Calu3 (cell line): ENCODE data around the gene PRPF40B. TPM values are rescaled to one million over a fixed set of nuclear protein-coding genes. Genes with fewer than 3 reads are reported as not detected.

Source experiments
- BruUV-seq: library from RNA; stranded (reverse); fragments of 400-500 nt; replicated peaks from 2 replicates; lab custom pipeline; 2021; lab: Mats Ljungman, UMichigan
- CTCF ChIA-PET: fragments of 300-600 bp; sonication (Branson Sonifier 250); formaldehyde crosslinking; loops from one replicate; lab custom pipeline; 2022; ENCODE audit warnings: antibody characterized with exemption; lab: Charles Lee
- DNase-seq: peaks from one replicate; pipeline ENCODE4 v3.0.0; 2022
- H3K27ac Mint-ChIP-seq: one replicate; pipeline ENCODE4 v1.8.0; 2022; ENCODE audit warnings: mixed read lengths; ENCODE audit not compliant: unreplicated experiment
- H3K27me3 Mint-ChIP-seq: one replicate; pipeline ENCODE4 v1.8.0; 2022; ENCODE audit warnings: mixed read lengths; ENCODE audit not compliant: unreplicated experiment
- H3K36me3 Mint-ChIP-seq: one replicate; pipeline ENCODE4 v1.8.0; 2022; ENCODE audit warnings: mild to moderate bottlenecking, moderate library complexity, mixed read lengths; ENCODE audit not compliant: insufficient read depth, unreplicated experiment
- H3K4me1 Mint-ChIP-seq: one replicate; pipeline ENCODE4 v1.8.0; 2022; ENCODE audit warnings: mild to moderate bottlenecking, low read depth, mixed read lengths; ENCODE audit not compliant: unreplicated experiment
- H3K4me3 Mint-ChIP-seq: one replicate; pipeline ENCODE4 v1.8.0; 2022; ENCODE audit warnings: mild to moderate bottlenecking, low read depth, moderate library complexity, mixed read lengths; ENCODE audit not compliant: unreplicated experiment
- H3K9me3 Mint-ChIP-seq: one replicate; pipeline ENCODE4 v1.8.0; 2022; ENCODE audit warnings: low read depth, mixed read lengths; ENCODE audit not compliant: unreplicated experiment
- CTCF ChIP-seq: fragments of 200-600 bp; IDR thresholded peaks from one replicate; pipeline ENCODE4 v1.8.0; 2022; ENCODE audit warnings: antibody characterized with exemption; ENCODE audit not compliant: unreplicated experiment
- intact Hi-C: fragments of 100-400 bp; cut with micrococcal nuclease; formaldehyde crosslinking; loops from one replicate; pipeline ENCODE4 v1.10.0; 2022; ENCODE audit not compliant: unreplicated experiment
- total RNA-seq: library from RNA; stranded (reverse); gene quantifications from 2 replicates; pipeline ENCODE4 v1.2.3, GENCODE V29; 2022

Gene PRPF40B
- total RNA-seq, 1 experiment from 2014 or later: 21.7 TPM

- H3K27ac Mint-ChIP-seq: peak overlapping the region; percentile 38
- TF ChIP-seq CTCF: no peak
- peaks cover 18% of the 10 kb centered on the region for H3K36me3 Mint-ChIP-seq
- H3K4me3 Mint-ChIP-seq: no peak overlapping the region
- intact Hi-C loops: no loop called here
- H3K4me1 Mint-ChIP-seq: peaks cover 28% of the 10 kb centered on the region
- CTCF ChIA-PET: interaction anchor here (0.5 to 0.6 kb wide), 2 partner anchors 134 to 417 kb away, joined by 4 to 10 read pairs; no protein-coding TSS in a partner anchor
- no peak for DNase-seq
- no peaks in the 10 kb centered on the region for H3K9me3 Mint-ChIP-seq
- H3K27me3 Mint-ChIP-seq: no peaks in the 10 kb centered on the region
- no TSS peak for BruUV-seq
Measured at GRCh38 chr12:49619286-49619685, 4.1 kb upstream of the PRPF40B start.

DNA sequence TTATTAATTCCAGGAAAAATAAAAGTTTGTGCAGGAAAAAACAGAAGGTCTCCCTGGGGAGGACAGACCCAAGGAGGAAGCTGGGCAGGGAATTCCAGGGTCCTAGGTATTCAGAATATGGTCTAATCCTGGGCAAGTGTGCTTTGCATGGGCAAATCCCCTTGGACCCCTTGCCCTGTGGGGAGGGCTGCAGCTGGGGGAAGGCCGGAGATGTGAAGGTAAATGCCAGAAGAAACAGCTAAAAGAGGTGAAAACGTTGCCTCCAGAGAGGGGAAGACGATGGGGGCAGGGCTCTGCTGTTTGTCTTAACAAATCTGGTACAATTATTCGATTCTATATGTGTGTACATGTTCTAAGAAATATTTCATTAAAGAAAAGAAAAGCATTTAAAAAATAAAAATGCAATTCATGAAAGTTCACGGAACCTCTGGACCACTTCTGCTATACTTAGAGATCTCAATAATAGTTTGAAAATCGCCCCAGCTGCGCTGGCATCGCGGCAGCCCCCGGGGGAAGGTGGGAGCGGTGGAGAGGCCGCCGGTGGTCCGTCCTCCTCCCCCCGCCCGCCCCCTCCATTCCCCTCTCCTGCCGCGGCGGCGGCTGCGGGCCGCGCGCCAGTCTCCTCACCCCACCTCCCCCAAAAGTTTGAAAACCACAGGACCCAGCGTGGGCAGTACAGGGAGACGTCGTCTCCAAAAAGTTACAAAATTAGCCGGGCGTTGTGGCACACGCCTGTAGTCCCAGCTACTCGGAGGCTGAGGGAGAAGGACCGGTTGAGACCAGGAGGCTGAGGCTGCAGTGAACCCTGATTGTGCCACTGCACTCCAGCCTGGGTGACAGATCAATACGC lies 1.5 kb upstream of the PRPF40B start:
- H3K36me3 Mint-ChIP-seq: peaks cover 19% of the 10 kb centered on the region
- CTCF ChIA-PET: interaction anchor here (0.6 to 1.8 kb wide), 3 partner anchors 120 to 323 kb away, joined by 3 to 5 read pairs (median 3); partner anchors contain the start of gene TMBIM6
- no TSS peak for BruUV-seq
- peak; percentile 1 for DNase-seq
- H3K27ac Mint-ChIP-seq: peak overlapping the region; percentile 47
- H3K4me3 Mint-ChIP-seq: peak overlapping the region; percentile 68
- intact Hi-C loops: no loop called here
- no peaks in the 10 kb centered on the region for H3K27me3 Mint-ChIP-seq
- no peaks in the 10 kb centered on the region for H3K9me3 Mint-ChIP-seq
- no peak for TF ChIP-seq CTCF
- peaks cover 37% of the 10 kb centered on the region for H3K4me1 Mint-ChIP-seq

- H3K27ac Mint-ChIP-seq: peak overlapping the region; percentile 47
- no peak for TF ChIP-seq CTCF
- BruUV-seq: no TSS peak
- CTCF ChIA-PET: interaction anchor here (0.6 to 1.8 kb wide), 4 partner anchors 42 to 323 kb away, joined by 3 to 5 read pairs (median 4); partner anchors contain the start of gene TMBIM6
- peaks cover 19% of the 10 kb centered on the region for H3K36me3 Mint-ChIP-seq
- H3K4me3 Mint-ChIP-seq: peak overlapping the region; percentile 68
- peak; percentile 4 for DNase-seq
- peaks cover 37% of the 10 kb centered on the region for H3K4me1 Mint-ChIP-seq
- H3K9me3 Mint-ChIP-seq: no peaks in the 10 kb centered on the region
- intact Hi-C loops: no loop called here
- H3K27me3 Mint-ChIP-seq: no peaks in the 10 kb centered on the region
Measured at GRCh38 chr12:49622501-49623141, 740 bp upstream of the PRPF40B start.

GRCh38 chr12:49624921-49625577 lies 1.7 kb downstream of the PRPF40B start:
- CTCF ChIA-PET: interaction anchor here (0.6 kb wide), 1 partner anchor 883 kb away, joined by 3 read pairs; no protein-coding TSS in a partner anchor
- Mint-ChIP-seq H3K27ac (peak overlapping the region; percentile 56), H3K4me3 (no peak overlapping the region), H3K36me3 (peaks cover 19% of the 10 kb centered on the region), H3K4me1 (peaks cover 22% of the 10 kb centered on the region), H3K9me3 (no peaks in the 10 kb centered on the region), H3K27me3 (no peaks in the 10 kb centered on the region)
- intact Hi-C loops: no loop called here
- DNase-seq: no peak
- no peak for TF ChIP-seq CTCF
- no TSS peak for BruUV-seq
